Endothelial cell of umbilical vein (primary cell): ENCODE data around the gene PIGB. TPM values are rescaled to one million over a fixed set of nuclear protein-coding genes. Genes with fewer than 3 reads are reported as not detected.

ENCODE experiments used
- BruUV-seq: library from RNA; stranded (reverse); fragments of 400-500 nt; replicated peaks from 2 replicates; lab custom pipeline; 2021; lab: Mats Ljungman, UMichigan
- CTCF ChIA-PET: fragments of 300-600, 350-600 bp; sonication (Branson Sonifier 250); formaldehyde crosslinking; loops from one replicate; lab custom pipeline; 2021; ENCODE audit warnings: antibody characterized with exemption, inconsistent platforms; lab: Charles Lee
- POLR2A ChIA-PET: fragments of 300-600, 350-600 bp; sonication (Branson Sonifier 250); formaldehyde crosslinking; loops from one replicate; lab custom pipeline; 2021; ENCODE audit warnings: antibody characterized with exemption, inconsistent platforms; lab: Charles Lee
- DNase-seq: peaks from one replicate; pipeline ENCODE4 v3.0.0-alpha.2; 2011; ENCODE audit warnings: low read depth, low spot score
- FAIRE-seq: peaks from 2 replicates; lab custom pipeline; 2011; peaks lifted over from hg19 to GRCh38; lab: Jason Lieb, UNC
- H2AFZ ChIP-seq: 2 replicates; pipeline ENCODE4 v1.6.0; 2012; ENCODE audit warnings: low read depth, low read length, control low read depth, inconsistent platforms
- H3K27ac ChIP-seq: 2 replicates; pipeline ENCODE4 v1.5.1; 2011; ENCODE audit warnings: low read depth, mild to moderate bottlenecking, control low read depth, low read length, moderate library complexity; ENCODE audit not compliant: insufficient read depth
- H3K27me3 ChIP-seq, 2 experiments: 2 replicates each; pipeline versions ENCODE4 v1.6.0 to v1.6.1; 2011; ENCODE audit warnings: low read length in 2 of 2, mixed read lengths in 1 of 2; ENCODE audit not compliant: control insufficient read depth in 2 of 2, insufficient read depth in 2 of 2
- H3K36me3 ChIP-seq, 2 experiments: 2 replicates in 1 of 2; 3 replicates in 1 of 2; pipeline ENCODE4 v1.5.1; 2011; ENCODE audit warnings: low read length in 2 of 2, mild to moderate bottlenecking in 1 of 2, moderate library complexity in 1 of 2; ENCODE audit not compliant: control insufficient read depth in 2 of 2, insufficient read depth in 2 of 2; ENCODE audit errors: extremely low read depth in 1 of 2
- H3K4me1 ChIP-seq: 3 replicates; pipeline ENCODE4 v1.5.1; 2011; ENCODE audit warnings: mild to moderate bottlenecking, low read length; ENCODE audit not compliant: control insufficient read depth, insufficient read depth; ENCODE audit errors: extremely low read depth
- H3K4me2 ChIP-seq: 2 replicates; pipeline ENCODE4 v1.6.1; 2011; ENCODE audit warnings: low read length, control low read depth, mixed read lengths; ENCODE audit not compliant: insufficient read depth
- H3K4me3 ChIP-seq, 3 experiments: fragments of 200-600 bp in 1 of 3; sonication (generic), shearing (Covaris generic) in 1 of 3; replicated peaks in 1 of 3; 2 replicates each; pipeline ENCODE4 v1.5.1; 2011 to 2016; ENCODE audit warnings: control low read depth in 3 of 3, low read length in 3 of 3, mild to moderate bottlenecking in 2 of 3, inconsistent platforms in 1 of 3, low read depth in 1 of 3, moderate library complexity in 1 of 3; ENCODE audit not compliant: insufficient read depth in 1 of 3
- H3K79me2 ChIP-seq: 2 replicates; pipeline ENCODE4 v1.6.0; 2012; ENCODE audit warnings: low read length, inconsistent platforms; ENCODE audit not compliant: control insufficient read depth, insufficient read depth
- H3K9ac ChIP-seq: replicated peaks from 2 replicates; pipeline ENCODE3; 2011; ENCODE audit warnings: low read length, control low read depth; ENCODE audit not compliant: insufficient read depth; ENCODE audit errors: extremely low read depth
- H3K9me1 ChIP-seq: replicated peaks from 3 replicates; pipeline ENCODE4 v1.6.0; 2011; ENCODE audit warnings: mild to moderate bottlenecking, low read length; ENCODE audit not compliant: control insufficient read depth, insufficient read depth; ENCODE audit errors: extremely low read depth
- H3K9me3 ChIP-seq: replicated peaks from 2 replicates; pipeline ENCODE4 v1.5.1; 2012; ENCODE audit warnings: low read length, inconsistent platforms; ENCODE audit not compliant: control insufficient read depth, insufficient read depth
- H4K20me1 ChIP-seq: replicated peaks from 2 replicates; pipeline ENCODE3; 2011; ENCODE audit warnings: mild to moderate bottlenecking, low read length; ENCODE audit not compliant: control insufficient read depth, insufficient read depth; ENCODE audit errors: extremely low read depth
- CTCF ChIP-seq, 2 donors: IDR thresholded peaks; 1 replicate in 1 of 2; 2 replicates in 1 of 2; pipeline ENCODE4 v1.5.1; 2011; ENCODE audit warnings: low read length in 2 of 2, mild to moderate bottlenecking in 2 of 2, moderate library complexity in 2 of 2, control low read depth in 1 of 2, inconsistent platforms in 1 of 2, low read depth in 1 of 2; ENCODE audit not compliant: insufficient read depth in 1 of 2; ENCODE audit errors: extremely low read depth in 1 of 2
- EZH2 ChIP-seq: IDR thresholded peaks from 2 replicates; pipeline ENCODE4 v1.6.1; 2012; ENCODE audit warnings: borderline replicate concordance, low read depth, mild to moderate bottlenecking, moderate library complexity, low read length, inconsistent platforms; ENCODE audit not compliant: severe bottlenecking
- FOS ChIP-seq: IDR thresholded peaks from 2 replicates; pipeline ENCODE4 v1.6.1; 2011; ENCODE audit warnings: mild to moderate bottlenecking, low read length, moderate library complexity, borderline replicate concordance; ENCODE audit not compliant: insufficient read depth
- GATA2 ChIP-seq: IDR thresholded peaks from 2 replicates; pipeline ENCODE4 v1.7.0; 2011; ENCODE audit warnings: low read depth, mild to moderate bottlenecking, moderate library complexity, mixed read lengths, low read length; ENCODE audit not compliant: insufficient read length, insufficient read depth
- JUN ChIP-seq: IDR thresholded peaks from 2 replicates; pipeline ENCODE4 v1.6.1; 2011; ENCODE audit warnings: borderline replicate concordance, low read depth; ENCODE audit not compliant: insufficient read length, insufficient read depth
- MYC ChIP-seq: IDR thresholded peaks from one replicate; pipeline ENCODE4 v1.6.1; 2011; ENCODE audit warnings: mild to moderate bottlenecking, low read depth, low read length
- POLR2A ChIP-seq: IDR thresholded peaks from 2 replicates; pipeline ENCODE4 v1.6.1; 2012; ENCODE audit warnings: low read depth, mild to moderate bottlenecking, control low read depth, low read length
- POLR2AphosphoS5 ChIP-seq: IDR thresholded peaks from 2 replicates; pipeline ENCODE4 v1.6.1; 2012; ENCODE audit warnings: low read depth, mild to moderate bottlenecking, control low read depth, low read length, moderate library complexity; ENCODE audit not compliant: insufficient read depth
- dilution Hi-C: fragments of 300-500 bp; cut with MboI; formaldehyde crosslinking; loops from one replicate; pipeline ENCODE4 v1.15.0; 2019; ENCODE audit warnings: low sequenced_read_pairs; ENCODE audit not compliant: extremely low pct_ligation_motif_present
- intact Hi-C: fragments of 100-400 bp; cut with micrococcal nuclease; formaldehyde crosslinking; loops from one replicate; pipeline ENCODE4 v1.10.0; 2022
- polyA plus RNA-seq, 4 experiments: library from polyadenylated mRNA; depleted of rRNA in 3 of 4; stranded (reverse) in 3 of 4; unstranded in 1 of 4; fragments of >200 nt; gene quantifications; 2 replicates each; pipeline versions ENCODE4 v1.2.1 to v1.2.3, GENCODE V29; 2011 to 2012; ENCODE audit warnings: missing spikeins in 1 of 4
- total RNA-seq: library from RNA; stranded (reverse); gene quantifications from 2 replicates; pipeline ENCODE4 v1.2.3, GENCODE V29; 2021
- TF ChIP-seq, protein P1 (sequence below): IDR thresholded peaks from 2 replicates; pipeline ENCODE4 v1.6.1; 2011; ENCODE audit not compliant: insufficient read depth, insufficient read length

The PIGB gene
- total and polyA plus RNA-seq, 2 donors (not counting 3 experiments of a cell fraction or from before 2014, with no cell fraction given), result 14.1 to 23.9 TPM

DNA sequence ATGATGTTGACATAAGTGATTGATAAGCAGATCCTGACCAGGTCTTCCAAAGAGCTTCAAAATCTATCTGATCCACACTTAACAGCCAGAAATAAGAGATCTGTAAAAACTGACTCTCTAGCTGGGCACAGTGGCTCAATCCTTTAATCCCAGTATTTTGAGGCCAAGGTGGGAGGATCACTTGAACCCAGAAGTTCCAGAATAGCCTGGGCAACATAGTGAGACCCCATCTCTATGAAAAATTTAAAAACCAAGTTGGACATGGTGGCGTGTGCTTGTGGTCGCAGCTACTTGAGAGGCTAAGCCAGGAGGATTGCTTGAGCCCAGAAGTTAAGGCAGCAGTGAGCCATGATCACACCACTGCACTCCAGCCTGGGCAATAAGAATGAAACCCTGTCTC, 43.6 kb downstream of the PIGB start:
- peaks cover 9% of the 10 kb centered on the region for H3K4me1 ChIP-seq
- no TSS peak for BruUV-seq
- H3K4me3 ChIP-seq, result no peak overlapping the region
- no peaks in the 10 kb centered on the region for H3K9me3 ChIP-seq
- H3K79me2 ChIP-seq, result no peaks in the 10 kb centered on the region
- no peaks in the 10 kb centered on the region for H4K20me1 ChIP-seq
- H3K9ac ChIP-seq, result no peak overlapping the region
- H3K27me3 ChIP-seq, result no peaks in the 10 kb centered on the region
- CTCF ChIA-PET, result no interaction called here
- no peak for FAIRE-seq
- no peak for DNase-seq
- H3K27ac ChIP-seq, result no peak overlapping the region
- H2AFZ ChIP-seq, result no peak overlapping the region
- no peak overlapping the region for H3K4me2 ChIP-seq
- dilution Hi-C loops, result no loop called here
- no peaks in the 10 kb centered on the region for H3K9me1 ChIP-seq
- no peaks in the 10 kb centered on the region for H3K36me3 ChIP-seq
- no peak for TF ChIP-seq POLR2A
- no peak for TF ChIP-seq POLR2AphosphoS5
- no peak for TF ChIP-seq FOS
- TF ChIP-seq EZH2, result no peak
- TF ChIP-seq GATA2, result no peak
- TF ChIP-seq, protein P1, sequence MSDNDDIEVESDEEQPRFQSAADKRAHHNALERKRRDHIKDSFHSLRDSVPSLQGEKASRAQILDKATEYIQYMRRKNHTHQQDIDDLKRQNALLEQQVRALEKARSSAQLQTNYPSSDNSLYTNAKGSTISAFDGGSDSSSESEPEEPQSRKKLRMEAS, result no peak
- intact Hi-C loops, result no loop called here
- POLR2A ChIA-PET, result no interaction called here

DNA sequence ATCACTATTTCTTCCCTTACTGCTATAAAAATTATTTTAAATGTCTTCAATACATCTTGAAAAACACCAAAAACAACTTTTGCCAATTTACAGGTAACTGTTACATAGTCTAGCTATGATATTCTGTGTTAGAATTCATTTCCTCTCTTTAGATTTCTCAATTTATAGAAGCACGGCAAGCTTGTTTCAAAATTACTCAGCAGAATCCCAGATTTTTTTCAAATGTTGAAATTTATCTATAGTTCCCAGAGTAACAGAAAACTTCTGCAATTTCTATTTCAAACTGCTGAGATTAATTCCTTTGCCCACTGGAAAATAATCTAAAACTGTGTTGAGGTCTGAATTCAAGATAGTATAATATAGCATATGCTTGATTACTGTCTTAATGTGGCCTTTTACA, 48.0 kb downstream of the PIGB start:
- DNase-seq (no peak), FAIRE-seq (no peak)
- peaks cover 2 to 4% of the 10 kb centered on the region in 2 experiments for H3K36me3 ChIP-seq
- TF ChIP-seq POLR2A (no peak), JUN (no peak), GATA2 (no peak), POLR2AphosphoS5 (no peak), EZH2 (no peak), FOS (no peak), MYC (no peak), CTCF (IDR thresholded peaks at IDR 0.05; ENCODE audit: extremely low read depth in 1 of 2, insufficient read depth in 1 of 2, low read depth in 1 of 2, low read length in 2 of 2) (no peak)
- TF ChIP-seq, protein P1, result no peak
- no peak overlapping the region for H2AFZ ChIP-seq
- no peak overlapping the region for H3K4me2 ChIP-seq
- no TSS peak for BruUV-seq
- H3K9ac ChIP-seq, result no peak overlapping the region
- H3K9me1 ChIP-seq, result no peaks in the 10 kb centered on the region
- no peak overlapping the region for H3K4me3 ChIP-seq
- no peaks in the 10 kb centered on the region for H3K27me3 ChIP-seq
- no peaks in the 10 kb centered on the region for H3K9me3 ChIP-seq
- H3K27ac ChIP-seq, result no peak overlapping the region
- intact Hi-C loops (no loop called here), dilution Hi-C loops (no loop called here)
- no peaks in the 10 kb centered on the region for H3K79me2 ChIP-seq
- ChIA-PET CTCF (interaction anchor here (1.3 kb wide), 1 partner anchor 73 kb away, joined by 9 read pairs; no protein-coding TSS in a partner anchor), POLR2A (no interaction called here)
- no peaks in the 10 kb centered on the region for H4K20me1 ChIP-seq
- H3K4me1 ChIP-seq, result no peaks in the 10 kb centered on the region
